NB4 (cell line): Measurements from ENCODE around the gene IL17B.

ENCODE experiments used
- POLR2A ChIP-seq: IDR thresholded peaks from 2 replicates; pipeline ENCODE4 v1.6.1; 2011; ENCODE audit warnings: mild to moderate bottlenecking; ENCODE audit not compliant: insufficient read length; ENCODE audit errors: extremely low read depth
- TF ChIP-seq, protein P1 (sequence below): IDR thresholded peaks from one replicate; pipeline ENCODE4 v1.5.1; 2012; ENCODE audit warnings: low read depth, low read length

GRCh38 chr5:149376711-149377447, 2.2 kb downstream of the IL17B start:
- TF ChIP-seq, protein P1, sequence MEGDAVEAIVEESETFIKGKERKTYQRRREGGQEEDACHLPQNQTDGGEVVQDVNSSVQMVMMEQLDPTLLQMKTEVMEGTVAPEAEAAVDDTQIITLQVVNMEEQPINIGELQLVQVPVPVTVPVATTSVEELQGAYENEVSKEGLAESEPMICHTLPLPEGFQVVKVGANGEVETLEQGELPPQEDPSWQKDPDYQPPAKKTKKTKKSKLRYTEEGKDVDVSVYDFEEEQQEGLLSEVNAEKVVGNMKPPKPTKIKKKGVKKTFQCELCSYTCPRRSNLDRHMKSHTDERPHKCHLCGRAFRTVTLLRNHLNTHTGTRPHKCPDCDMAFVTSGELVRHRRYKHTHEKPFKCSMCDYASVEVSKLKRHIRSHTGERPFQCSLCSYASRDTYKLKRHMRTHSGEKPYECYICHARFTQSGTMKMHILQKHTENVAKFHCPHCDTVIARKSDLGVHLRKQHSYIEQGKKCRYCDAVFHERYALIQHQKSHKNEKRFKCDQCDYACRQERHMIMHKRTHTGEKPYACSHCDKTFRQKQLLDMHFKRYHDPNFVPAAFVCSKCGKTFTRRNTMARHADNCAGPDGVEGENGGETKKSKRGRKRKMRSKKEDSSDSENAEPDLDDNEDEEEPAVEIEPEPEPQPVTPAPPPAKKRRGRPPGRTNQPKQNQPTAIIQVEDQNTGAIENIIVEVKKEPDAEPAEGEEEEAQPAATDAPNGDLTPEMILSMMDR, result no peak
- no peak for TF ChIP-seq POLR2A
